OCI-LY1 (cell line): ENCODE results near the gene FXYD1.

Experiments used
- H2AFZ ChIP-seq: fragments of 200-600 bp; sonication (generic), shearing (Covaris generic); 2 replicates; pipeline ENCODE4 v1.6.0; 2014; ENCODE audit warnings: antibody characterized with exemption, mild to moderate bottlenecking, low read length
- H3F3A ChIP-seq: fragments of 200-600 bp; sonication (generic), shearing (Covaris generic); 2 replicates; pipeline ENCODE4 v1.6.0; 2014; ENCODE audit warnings: mild to moderate bottlenecking, antibody characterized with exemption, low read length, moderate library complexity; ENCODE audit not compliant: insufficient read depth
- H3K27ac ChIP-seq: fragments of 200-600 bp; sonication (generic); 2 replicates; pipeline ENCODE4 v1.5.1; 2014; ENCODE audit warnings: low read length, mixed run types, mild to moderate bottlenecking, low read depth; ENCODE audit not compliant: poor library complexity, severe bottlenecking
- H3K27me3 ChIP-seq: fragments of 200-600 bp; sonication (generic); 2 replicates; pipeline ENCODE4 v1.6.0; 2014; ENCODE audit warnings: antibody characterized with exemption, mild to moderate bottlenecking, low read length, moderate library complexity; ENCODE audit not compliant: insufficient read depth
- H3K36me3 ChIP-seq: fragments of 200-600 bp; sonication (generic); 2 replicates; pipeline ENCODE4 v1.6.1; 2014; ENCODE audit warnings: mild to moderate bottlenecking, antibody characterized with exemption, low read length, moderate library complexity, mixed read lengths; ENCODE audit not compliant: insufficient read depth
- H3K4me1 ChIP-seq: fragments of 200-600 bp; sonication (generic); 2 replicates; pipeline ENCODE4 v1.5.1; 2014; ENCODE audit warnings: mild to moderate bottlenecking, low read length, moderate library complexity; ENCODE audit not compliant: insufficient read depth, severe bottlenecking
- H3K4me2 ChIP-seq: fragments of 200-600 bp; sonication (generic), shearing (Covaris generic); 2 replicates; pipeline ENCODE4 v1.6.1; 2014; ENCODE audit warnings: low read length
- H3K4me3 ChIP-seq: fragments of 200-600 bp; sonication (generic); 2 replicates; pipeline ENCODE4 v1.5.1; 2014; ENCODE audit warnings: low read length, low read depth, mild to moderate bottlenecking, mixed read lengths; ENCODE audit not compliant: poor library complexity, severe bottlenecking
- H3K79me2 ChIP-seq: fragments of 200-600 bp; shearing (Covaris generic); 2 replicates; pipeline ENCODE4 v1.6.1; 2016; ENCODE audit warnings: mixed run types, low read length, mixed read lengths; ENCODE audit not compliant: insufficient read depth
- H3K9ac ChIP-seq: fragments of 200-600 bp; sonication (generic), shearing (Covaris generic); 2 replicates; pipeline ENCODE4 v1.6.1; 2014; ENCODE audit warnings: mild to moderate bottlenecking, low read length, mixed read lengths
- H3K9me2 ChIP-seq: fragments of 200-600 bp; sonication (generic), shearing (Covaris generic); 2 replicates; pipeline ENCODE4 v1.6.1; 2014; ENCODE audit warnings: low read depth, mild to moderate bottlenecking, low read length, mixed read lengths
- H3K9me3 ChIP-seq: fragments of 200-600 bp; shearing (Covaris generic); 2 replicates; pipeline ENCODE4 v1.6.1; 2014; ENCODE audit warnings: low read length, mixed read lengths
- H4K20me1 ChIP-seq: fragments of 200-600 bp; sonication (generic), shearing (Covaris generic); 2 replicates; pipeline ENCODE4 v1.6.0; 2016; ENCODE audit warnings: mild to moderate bottlenecking, low read length; ENCODE audit not compliant: insufficient read depth
- EZH2 ChIP-seq: fragments of 200-600 bp; sonication (generic), shearing (Covaris generic); IDR thresholded peaks from 2 replicates; pipeline ENCODE4 v1.8.0; 2017; ENCODE audit warnings: borderline replicate concordance, mixed run types, mild to moderate bottlenecking, antibody characterized with exemption, low read length, moderate library complexity, mixed read lengths
- TF ChIP-seq, protein P1 (sequence below): fragments of 200-600 bp; sonication (generic), shearing (Covaris generic); IDR thresholded peaks from 2 replicates; pipeline ENCODE4 v1.5.1; 2017; ENCODE audit warnings: mild to moderate bottlenecking, antibody characterized with exemption, low read length, moderate library complexity, mixed read lengths

The FXYD1 gene

GRCh38 chr19:35106291-35106583 lies 32.4 kb upstream of the FXYD1 start:
- Histone ChIP-seq H3K9me2 (no peaks in the 10 kb centered on the region), H3K9me3 (no peaks in the 10 kb centered on the region), H4K20me1 (no peaks in the 10 kb centered on the region), H3K4me3 (no peak overlapping the region), H3K4me2 (no peak overlapping the region), H2AFZ (no peak overlapping the region), H3K4me1 (no peaks in the 10 kb centered on the region), H3K9ac (no peak overlapping the region), H3K27ac (no peak overlapping the region), H3K79me2 (no peaks in the 10 kb centered on the region), H3F3A (no peaks in the 10 kb centered on the region), H3K27me3 (no peaks in the 10 kb centered on the region), H3K36me3 (no peaks in the 10 kb centered on the region)
- no peak for TF ChIP-seq EZH2
- TF ChIP-seq, protein P1, sequence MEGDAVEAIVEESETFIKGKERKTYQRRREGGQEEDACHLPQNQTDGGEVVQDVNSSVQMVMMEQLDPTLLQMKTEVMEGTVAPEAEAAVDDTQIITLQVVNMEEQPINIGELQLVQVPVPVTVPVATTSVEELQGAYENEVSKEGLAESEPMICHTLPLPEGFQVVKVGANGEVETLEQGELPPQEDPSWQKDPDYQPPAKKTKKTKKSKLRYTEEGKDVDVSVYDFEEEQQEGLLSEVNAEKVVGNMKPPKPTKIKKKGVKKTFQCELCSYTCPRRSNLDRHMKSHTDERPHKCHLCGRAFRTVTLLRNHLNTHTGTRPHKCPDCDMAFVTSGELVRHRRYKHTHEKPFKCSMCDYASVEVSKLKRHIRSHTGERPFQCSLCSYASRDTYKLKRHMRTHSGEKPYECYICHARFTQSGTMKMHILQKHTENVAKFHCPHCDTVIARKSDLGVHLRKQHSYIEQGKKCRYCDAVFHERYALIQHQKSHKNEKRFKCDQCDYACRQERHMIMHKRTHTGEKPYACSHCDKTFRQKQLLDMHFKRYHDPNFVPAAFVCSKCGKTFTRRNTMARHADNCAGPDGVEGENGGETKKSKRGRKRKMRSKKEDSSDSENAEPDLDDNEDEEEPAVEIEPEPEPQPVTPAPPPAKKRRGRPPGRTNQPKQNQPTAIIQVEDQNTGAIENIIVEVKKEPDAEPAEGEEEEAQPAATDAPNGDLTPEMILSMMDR, result no peak

- Histone ChIP-seq H2AFZ (no peak overlapping the region), H3K4me2 (no peak overlapping the region), H3K36me3 (no peaks in the 10 kb centered on the region), H3K79me2 (no peaks in the 10 kb centered on the region), H3K27ac (no peak overlapping the region), H3K4me3 (no peak overlapping the region), H3F3A (no peaks in the 10 kb centered on the region), H3K9me3 (no peaks in the 10 kb centered on the region), H3K4me1 (no peaks in the 10 kb centered on the region), H3K27me3 (no peaks in the 10 kb centered on the region), H4K20me1 (no peaks in the 10 kb centered on the region), H3K9me2 (no peaks in the 10 kb centered on the region), H3K9ac (no peak overlapping the region)
- TF ChIP-seq EZH2, result no peak
- TF ChIP-seq, protein P1, result no peak
Measured at GRCh38 chr19:35106898-35107541, 31.6 kb upstream of the FXYD1 start.

- no peaks in the 10 kb centered on the region for H3K9me3 ChIP-seq
- no peak overlapping the region for H3K4me3 ChIP-seq
- no peak overlapping the region for H2AFZ ChIP-seq
- TF ChIP-seq EZH2, result no peak
- TF ChIP-seq, protein P1, result no peak
- H3K4me1 ChIP-seq, result no peaks in the 10 kb centered on the region
- H3F3A ChIP-seq, result no peaks in the 10 kb centered on the region
- no peaks in the 10 kb centered on the region for H3K36me3 ChIP-seq
- no peaks in the 10 kb centered on the region for H3K9me2 ChIP-seq
- no peak overlapping the region for H3K9ac ChIP-seq
- H3K79me2 ChIP-seq, result no peaks in the 10 kb centered on the region
- H4K20me1 ChIP-seq, result no peaks in the 10 kb centered on the region
- H3K4me2 ChIP-seq, result no peak overlapping the region
- no peaks in the 10 kb centered on the region for H3K27me3 ChIP-seq
- no peak overlapping the region for H3K27ac ChIP-seq
Measured at GRCh38 chr19:35107545-35107944, 31.1 kb upstream of the FXYD1 start.
